H1 (cell line): ENCODE results near the gene CTNND2. TPM values are rescaled to one million over a fixed set of nuclear protein-coding genes. Genes with fewer than 3 reads are reported as not detected.

Experiments
- CHD1 ChIP-seq: IDR thresholded peaks from 2 replicates; pipeline ENCODE4 v1.6.1; 2012; ENCODE audit warnings: low read depth, low read length, improper control_type of control experiment
- CHD2 ChIP-seq: IDR thresholded peaks from 2 replicates; pipeline ENCODE4 v1.6.1; 2012; ENCODE audit warnings: low read length, improper control_type of control experiment
- E2F6 ChIP-seq: IDR thresholded peaks from 2 replicates; pipeline ENCODE4 v1.6.1; 2012; ENCODE audit warnings: inconsistent platforms
- RAD21 ChIP-seq, 2 experiments: IDR thresholded peaks in 1 of 2; conservative IDR thresholded peaks in 1 of 2; 2 replicates each; pipeline ENCODE4 v1.6.1; 2011; ENCODE audit warnings: low read depth in 2 of 2, low read length in 2 of 2, improper control_type of control experiment in 1 of 2, inconsistent platforms in 1 of 2, mild to moderate bottlenecking in 1 of 2, moderate library complexity in 1 of 2
- RNF2 ChIP-seq: fragments of 200-900, 300-1000 bp; sonication (generic); IDR thresholded peaks from 2 replicates; pipeline ENCODE4 v1.7.1; 2016; ENCODE audit warnings: borderline replicate concordance, low read depth, mild to moderate bottlenecking, antibody characterized with exemption, low read length; ENCODE audit not compliant: poor library complexity, severe bottlenecking; ENCODE audit errors: missing control alignments
- polyA plus RNA-seq, 7 experiments: library from polyadenylated mRNA; depleted of rRNA in 3 of 7; stranded (reverse) in 5 of 7; unstranded in 2 of 7; fragments of >200 nt in 5 of 7; fragments of 200-250 nt in 2 of 7; gene quantifications; 1 replicate in 5 of 7; 2 replicates in 1 of 7; 4 replicates in 1 of 7; pipeline versions ENCODE4 v1.2.1 to v1.2.3, GENCODE V29; 2011 to 2013; ENCODE audit warnings: missing spikeins in 2 of 7, mixed read lengths in 2 of 7
- total RNA-seq: library from RNA; stranded (reverse); fragmentation: NEBNext Ultra II Directional; extraction: Animal tissue kit (Norgen Biotek cat#: 25700); gene quantifications from 2 replicates; pipeline ENCODE4 v1.2.1, GENCODE V29; 2021

The CTNND2 gene
- total and polyA plus RNA-seq, 2 of the 8 experiments (the other 6 are each of a cell fraction or from before 2014, with no cell fraction given) = 7.4 to 14.2 TPM

- no peak for TF ChIP-seq CHD2
- no peak for TF ChIP-seq RNF2
- TF ChIP-seq RAD21 (IDR thresholded peaks at IDR 0.05 in 1 of 2, conservative IDR thresholded peaks at IDR 0.05 in 1 of 2; ENCODE audit: low read depth in 2 of 2, low read length in 2 of 2) = no peak
- TF ChIP-seq CHD1 = no peak
- TF ChIP-seq E2F6 = no peak
Measured at GRCh38 chr5:11790201-11790600, 114.0 kb downstream of the CTNND2 start (continued).
